Brain microvascular endothelial cell (primary cell): ENCODE data around the gene FUT4.

ENCODE experiments used
- DNase-seq: peaks from one replicate; pipeline ENCODE4 v3.0.0-alpha.2; 2020
- H3K27ac ChIP-seq: fragments of 250-450 bp; sonication (Bioruptor Pico); 2 replicates; pipeline ENCODE4 v1.5.1; 2020; ENCODE audit warnings: mild to moderate bottlenecking, moderate library complexity
- H3K27me3 ChIP-seq: fragments of 250-450 bp; sonication (Bioruptor Pico); replicated peaks from 2 replicates; pipeline ENCODE4 v1.5.1; 2020; ENCODE audit warnings: mild to moderate bottlenecking
- H3K36me3 ChIP-seq: fragments of 250-450 bp; sonication (Bioruptor Pico); replicated peaks from 2 replicates; pipeline ENCODE4 v1.5.1; 2020; ENCODE audit warnings: mild to moderate bottlenecking
- H3K4me3 ChIP-seq: 2 replicates; pipeline ENCODE4 v1.5.1; 2011; ENCODE audit warnings: low read depth, mild to moderate bottlenecking, control low read depth, low read length, moderate library complexity
- CTCF ChIP-seq: IDR thresholded peaks from 2 replicates; pipeline ENCODE4 v1.5.1; 2011; ENCODE audit warnings: low read depth, mild to moderate bottlenecking, moderate library complexity, low read length, control low read depth, inconsistent platforms; ENCODE audit errors: missing control alignments
- in situ Hi-C: cut with HindIII; loops from 2 replicates; pipeline ENCODE4 v1.10.0; 2017; ENCODE audit warnings: low sequenced_read_pairs, low pct_ligation_motif_present

The FUT4 gene

GRCh38 chr11:94557421-94557820 lies 13.7 kb downstream of the FUT4 start:
- TF ChIP-seq CTCF = no peak
- H3K27me3 ChIP-seq = no peaks in the 10 kb centered on the region
- in situ Hi-C loops = no loop called here
- H3K36me3 ChIP-seq = no peaks in the 10 kb centered on the region
- no peak for DNase-seq
- H3K27ac ChIP-seq = peak overlapping the region; percentile 18
- no peak overlapping the region for H3K4me3 ChIP-seq

GRCh38 chr11:94557992-94558391 lies 14.3 kb downstream of the FUT4 start:
- H3K36me3 ChIP-seq = no peaks in the 10 kb centered on the region
- DNase-seq = no peak
- H3K27me3 ChIP-seq = no peaks in the 10 kb centered on the region
- peak overlapping the region; percentile 18 for H3K27ac ChIP-seq
- no peak for TF ChIP-seq CTCF
- in situ Hi-C loops = no loop called here
- H3K4me3 ChIP-seq = no peak overlapping the region

- DNase-seq = no peak
- in situ Hi-C loops = no loop called here
- H3K4me3 ChIP-seq = no peak overlapping the region
- H3K36me3 ChIP-seq = no peaks in the 10 kb centered on the region
- TF ChIP-seq CTCF = no peak
- no peak overlapping the region for H3K27ac ChIP-seq
- H3K27me3 ChIP-seq = no peaks in the 10 kb centered on the region
These were observed 14.7 kb downstream of the FUT4 start for GRCh38 chr11:94558468-94558867.

- TF ChIP-seq CTCF = no peak
- Histone ChIP-seq H3K36me3 (no peaks in the 10 kb centered on the region), H3K27me3 (no peaks in the 10 kb centered on the region), H3K4me3 (no peak overlapping the region), H3K27ac (no peak overlapping the region)
- in situ Hi-C loops = no loop called here
- DNase-seq = no peak
These were observed 15.2 kb downstream of the FUT4 start for GRCh38 chr11:94558932-94559331.

GRCh38 chr11:94559361-94559760 lies 15.6 kb downstream of the FUT4 start:
- Histone ChIP-seq H3K27ac (no peak overlapping the region), H3K27me3 (no peaks in the 10 kb centered on the region), H3K36me3 (no peaks in the 10 kb centered on the region), H3K4me3 (no peak overlapping the region)
- in situ Hi-C loops = no loop called here
- no peak for TF ChIP-seq CTCF
- no peak for DNase-seq

- Histone ChIP-seq H3K36me3 (no peaks in the 10 kb centered on the region), H3K27me3 (no peaks in the 10 kb centered on the region), H3K4me3 (no peak overlapping the region), H3K27ac (no peak overlapping the region)
- in situ Hi-C loops = no loop called here
- no peak for TF ChIP-seq CTCF
- DNase-seq = no peak
These were observed 17.1 kb downstream of the FUT4 start for GRCh38 chr11:94560834-94561233.
